ENCODE data around the gene EME2.
"Not testable (repeated sequence)": the region's sequence is repeated elsewhere in the genome, so short reads cannot be mapped to it uniquely, and the experiment has no call there.

Gene EME2

GRCh38 chr16:1793578-1794220, 21.1 kb downstream of the EME2 start, which contains the start of gene IGFALS:
TSS of gene IGFALS (minus strand) at chr16:1793705. CDS start at chr16:1793652, 53 bp downstream.
- H3K36me3 ChIP-seq (replicated peaks; ENCODE audit: low read depth, low read length) = no peaks in the 10 kb centered on the region
- TF ChIP-seq, protein P1, sequence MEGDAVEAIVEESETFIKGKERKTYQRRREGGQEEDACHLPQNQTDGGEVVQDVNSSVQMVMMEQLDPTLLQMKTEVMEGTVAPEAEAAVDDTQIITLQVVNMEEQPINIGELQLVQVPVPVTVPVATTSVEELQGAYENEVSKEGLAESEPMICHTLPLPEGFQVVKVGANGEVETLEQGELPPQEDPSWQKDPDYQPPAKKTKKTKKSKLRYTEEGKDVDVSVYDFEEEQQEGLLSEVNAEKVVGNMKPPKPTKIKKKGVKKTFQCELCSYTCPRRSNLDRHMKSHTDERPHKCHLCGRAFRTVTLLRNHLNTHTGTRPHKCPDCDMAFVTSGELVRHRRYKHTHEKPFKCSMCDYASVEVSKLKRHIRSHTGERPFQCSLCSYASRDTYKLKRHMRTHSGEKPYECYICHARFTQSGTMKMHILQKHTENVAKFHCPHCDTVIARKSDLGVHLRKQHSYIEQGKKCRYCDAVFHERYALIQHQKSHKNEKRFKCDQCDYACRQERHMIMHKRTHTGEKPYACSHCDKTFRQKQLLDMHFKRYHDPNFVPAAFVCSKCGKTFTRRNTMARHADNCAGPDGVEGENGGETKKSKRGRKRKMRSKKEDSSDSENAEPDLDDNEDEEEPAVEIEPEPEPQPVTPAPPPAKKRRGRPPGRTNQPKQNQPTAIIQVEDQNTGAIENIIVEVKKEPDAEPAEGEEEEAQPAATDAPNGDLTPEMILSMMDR (IDR thresholded peaks at IDR 0.05; ENCODE audit: low read depth, low read length) = no peak
- TF ChIP-seq EZH2phosphoT487 (IDR thresholded peaks at IDR 0.05; ENCODE audit: low read depth) = no peak
- no peak within 1 kb of the TSS for H2AFZ ChIP-seq (ENCODE audit: low read depth, low read length)
- no peak within 1 kb of the TSS for H3K4me3 ChIP-seq (ENCODE audit: low read length)
- H3K9ac ChIP-seq (ENCODE audit: low read length) = no peak within 1 kb of the TSS
- H3K79me2 ChIP-seq (ENCODE audit: low read length) = no peaks in the 10 kb centered on the region
- H3K27ac ChIP-seq (ENCODE audit: low read length) = no peak within 1 kb of the TSS
- H4K20me1 ChIP-seq (ENCODE audit: insufficient read depth, low read length) = no peaks in the 10 kb centered on the region
- no peaks in the 10 kb centered on the region for H3K27me3 ChIP-seq (ENCODE audit: low read depth, low read length)
- H3K4me1 ChIP-seq (ENCODE audit: low read length) = no peaks in the 10 kb centered on the region
- no peaks in the 10 kb centered on the region for H3K9me3 ChIP-seq (ENCODE audit: insufficient read depth, low read length)
- no peak within 1 kb of the TSS for H3K4me2 ChIP-seq (ENCODE audit: low read length)

DNA sequence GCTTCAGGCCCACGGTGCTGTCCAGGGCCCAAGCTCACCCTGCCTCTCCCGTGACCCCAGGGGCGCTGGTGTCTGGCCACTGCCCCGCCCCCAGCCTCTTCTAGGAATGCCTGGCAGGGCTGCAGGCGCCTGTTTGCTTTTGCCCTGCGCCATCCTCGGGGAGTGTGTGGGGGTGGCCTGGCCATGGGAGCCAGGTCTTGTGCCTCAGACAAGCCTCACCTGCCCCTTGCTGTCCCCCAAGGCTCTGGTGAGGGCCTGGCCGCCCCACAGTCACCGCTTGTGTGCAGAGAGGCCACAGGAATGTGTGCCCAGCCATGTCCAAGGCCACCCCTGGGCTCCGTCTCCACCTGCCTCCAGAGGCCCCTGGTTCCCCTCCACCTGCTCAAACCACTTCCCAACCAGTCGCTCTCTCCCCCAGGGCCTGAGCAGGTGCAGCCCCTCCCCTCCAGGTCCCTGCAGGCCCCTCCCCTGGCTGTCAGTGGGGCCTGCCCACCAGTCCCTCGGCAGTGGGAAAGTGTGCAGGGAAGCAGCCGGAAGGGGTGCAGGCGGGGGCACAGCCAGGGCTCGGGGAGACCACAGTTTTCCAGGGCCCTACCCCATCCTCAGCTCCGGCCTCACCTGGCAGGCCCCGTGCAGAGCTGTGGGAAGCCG, 21.7 kb downstream of the EME2 start:
- H3K4me3 ChIP-seq (ENCODE audit: low read length) = no peak overlapping the region
- no peaks in the 10 kb centered on the region for H3K4me1 ChIP-seq (ENCODE audit: low read length)

GRCh38 chr16:1794908-1795666, 22.5 kb downstream of the EME2 start:
- Histone ChIP-seq H4K20me1 (ENCODE audit: insufficient read depth, low read length) (no peaks in the 10 kb centered on the region), H3K4me2 (ENCODE audit: low read length) (no peak overlapping the region), H3K4me1 (ENCODE audit: low read length) (no peaks in the 10 kb centered on the region), H3K27me3 (ENCODE audit: low read depth, low read length) (no peaks in the 10 kb centered on the region), H2AFZ (ENCODE audit: low read depth, low read length) (no peak overlapping the region), H3K9me3 (ENCODE audit: insufficient read depth, low read length) (no peaks in the 10 kb centered on the region), H3K36me3 (replicated peaks; ENCODE audit: low read depth, low read length) (no peaks in the 10 kb centered on the region), H3K27ac (ENCODE audit: low read length) (no peak overlapping the region), H3K9ac (ENCODE audit: low read length) (no peak overlapping the region), H3K4me3 (ENCODE audit: low read length) (no peak overlapping the region), H3K79me2 (ENCODE audit: low read length) (no peaks in the 10 kb centered on the region)
- TF ChIP-seq, protein P1 (IDR thresholded peaks at IDR 0.05; ENCODE audit: low read depth, low read length) = no peak
- TF ChIP-seq EZH2phosphoT487 (IDR thresholded peaks at IDR 0.05; ENCODE audit: low read depth) = no peak

More for the DNA sequence above, 21.7 kb downstream of the EME2 start:
- Histone ChIP-seq H2AFZ (ENCODE audit: low read depth, low read length) (no peak overlapping the region), H3K36me3 (replicated peaks; ENCODE audit: low read depth, low read length) (no peaks in the 10 kb centered on the region), H3K79me2 (ENCODE audit: low read length) (no peaks in the 10 kb centered on the region), H3K9ac (ENCODE audit: low read length) (no peak overlapping the region), H3K9me3 (ENCODE audit: insufficient read depth, low read length) (no peaks in the 10 kb centered on the region), H3K4me2 (ENCODE audit: low read length) (no peak overlapping the region), H3K27me3 (ENCODE audit: low read depth, low read length) (no peaks in the 10 kb centered on the region), H4K20me1 (ENCODE audit: insufficient read depth, low read length) (no peaks in the 10 kb centered on the region), H3K27ac (ENCODE audit: low read length) (no peak overlapping the region)
- TF ChIP-seq EZH2phosphoT487 (IDR thresholded peaks at IDR 0.05; ENCODE audit: low read depth) = no peak
- TF ChIP-seq, protein P1 (IDR thresholded peaks at IDR 0.05; ENCODE audit: low read depth, low read length) = no peak

GRCh38 chr16:1799263-1799662, 26.7 kb downstream of the EME2 start:
- not testable (repeated sequence) for H2AFZ ChIP-seq (ENCODE audit: low read depth, low read length); H3K27ac ChIP-seq (ENCODE audit: low read length); H3K9me3 ChIP-seq (ENCODE audit: insufficient read depth, low read length); H4K20me1 ChIP-seq (ENCODE audit: insufficient read depth, low read length); H3K36me3 ChIP-seq (replicated peaks; ENCODE audit: low read depth, low read length); H3K4me1 ChIP-seq (ENCODE audit: low read length); H3K79me2 ChIP-seq (ENCODE audit: low read length); H3K4me2 ChIP-seq (ENCODE audit: low read length); H3K4me3 ChIP-seq (ENCODE audit: low read length); H3K9ac ChIP-seq (ENCODE audit: low read length); H3K27me3 ChIP-seq (ENCODE audit: low read depth, low read length)
